Measurements from ENCODE around the gene CLASP2.

The CLASP2 gene

DNA sequence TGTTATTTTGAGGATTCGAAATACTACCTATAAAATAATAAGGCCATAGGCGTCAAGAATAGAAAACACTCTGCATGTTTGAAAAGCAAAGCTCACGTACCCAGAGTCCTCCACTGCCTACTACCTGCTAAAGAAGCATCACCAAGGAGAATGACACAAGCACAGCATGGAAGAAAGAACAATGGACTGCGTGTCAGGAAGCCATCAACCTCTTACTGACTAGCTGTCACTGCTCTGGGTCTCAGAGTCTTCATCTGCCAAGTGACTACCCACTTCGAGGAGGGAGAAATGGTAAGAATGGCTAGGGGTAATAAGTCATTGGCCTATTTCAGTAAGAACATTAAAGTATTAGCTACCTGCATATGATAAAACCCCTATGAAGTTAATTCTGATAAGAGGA lies 49.4 kb downstream of the CLASP2 start:
- no peaks in the 10 kb centered on the region for H3K79me2 ChIP-seq (ENCODE audit: control insufficient read depth, insufficient read depth, low read length, poor library complexity)
- WGBS (ENCODE audit: extremely low coverage, insufficient coverage, insufficient read length) = no CpG with 5 or more reads among the region's 5 CpGs
- no peak overlapping the region for H2BK12ac ChIP-seq (ENCODE audit: low read length)
- no peak overlapping the region for H3K18ac ChIP-seq (ENCODE audit: low read length)
- no peak for DNase-seq
- H3K27me3 ChIP-seq (ENCODE audit: insufficient read depth, low read length) = no peaks in the 10 kb centered on the region
- H3K36me3 ChIP-seq (ENCODE audit: control insufficient read depth in 1 of 2, insufficient read depth in 2 of 2, low read length in 2 of 2) = peaks cover 0 to 1% of the 10 kb centered on the region in 2 experiments
- H3K9me3 ChIP-seq (ENCODE audit: insufficient read depth, low read depth, low read length) = peaks cover 2% of the 10 kb centered on the region
- no peak overlapping the region for H3K14ac ChIP-seq (ENCODE audit: low read length)
- H3K4me3 ChIP-seq (ENCODE audit: low read depth, low read length) = no peak overlapping the region
- H4K12ac ChIP-seq (ENCODE audit: low read depth, low read length) = no peak overlapping the region
- H4K91ac ChIP-seq (ENCODE audit: low read depth, low read length) = no peak overlapping the region
- H3K23ac ChIP-seq (ENCODE audit: low read length) = no peak overlapping the region
- no peak overlapping the region for H3K4ac ChIP-seq (ENCODE audit: low read depth, low read length)
- H3K4me2 ChIP-seq (ENCODE audit: low read length) = no peak overlapping the region
- no peaks in the 10 kb centered on the region for H3K4me1 ChIP-seq (ENCODE audit: control insufficient read depth in 1 of 2, insufficient read depth in 2 of 2, low read length in 2 of 2)
- H2BK5ac ChIP-seq (ENCODE audit: low read depth, low read length, poor library complexity) = no peak overlapping the region
- H2AFZ ChIP-seq (ENCODE audit: insufficient read depth, low read length, poor library complexity) = no peak overlapping the region
- H2AK5ac ChIP-seq (ENCODE audit: low read length) = no peak overlapping the region
- no peaks in the 10 kb centered on the region for H3K79me1 ChIP-seq (ENCODE audit: low read length)
- no peak overlapping the region for H3K9ac ChIP-seq (ENCODE audit: low read length)
- no peak overlapping the region for H2BK120ac ChIP-seq (ENCODE audit: insufficient read depth, low read length, poor library complexity)
- no peak overlapping the region for H3K27ac ChIP-seq (ENCODE audit: low read depth, low read length)
- no peak overlapping the region for H4K8ac ChIP-seq (ENCODE audit: low read depth, low read length)

GRCh38 chr3:33665294-33665693 lies 52.8 kb downstream of the CLASP2 start:
- Histone ChIP-seq H4K8ac (ENCODE audit: low read depth, low read length) (no peak overlapping the region), H3K27ac (ENCODE audit: low read depth, low read length) (no peak overlapping the region), H2AFZ (ENCODE audit: insufficient read depth, low read length, poor library complexity) (no peak overlapping the region)

GRCh38 chr3:33664195-33664594 lies 53.9 kb downstream of the CLASP2 start:
- Histone ChIP-seq H2AFZ (ENCODE audit: insufficient read depth, low read length, poor library complexity) (no peak overlapping the region), H3K9ac (ENCODE audit: low read length) (no peak overlapping the region), H3K4ac (ENCODE audit: low read depth, low read length) (no peak overlapping the region), H3K18ac (ENCODE audit: low read length) (no peak overlapping the region), H2BK12ac (ENCODE audit: low read length) (no peak overlapping the region), H3K9me3 (ENCODE audit: insufficient read depth, low read depth, low read length) (no peaks in the 10 kb centered on the region), H3K4me3 (ENCODE audit: low read depth, low read length) (no peak overlapping the region), H3K36me3 (ENCODE audit: control insufficient read depth in 1 of 2, insufficient read depth in 2 of 2, low read length in 2 of 2) (no peaks in the 10 kb centered on the region), H2BK120ac (ENCODE audit: insufficient read depth, low read length, poor library complexity) (no peak overlapping the region), H3K79me2 (ENCODE audit: control insufficient read depth, insufficient read depth, low read length, poor library complexity) (no peaks in the 10 kb centered on the region), H3K4me1 (ENCODE audit: control insufficient read depth in 1 of 2, insufficient read depth in 2 of 2, low read length in 2 of 2) (no peaks in the 10 kb centered on the region), H3K79me1 (ENCODE audit: low read length) (no peaks in the 10 kb centered on the region), H2BK5ac (ENCODE audit: low read depth, low read length, poor library complexity) (no peak overlapping the region), H4K91ac (ENCODE audit: low read depth, low read length) (no peak overlapping the region), H4K12ac (ENCODE audit: low read depth, low read length) (no peak overlapping the region), H2AK5ac (ENCODE audit: low read length) (no peak overlapping the region), H3K27me3 (ENCODE audit: insufficient read depth, low read length) (no peaks in the 10 kb centered on the region), H3K14ac (ENCODE audit: low read length) (no peak overlapping the region), H3K4me2 (ENCODE audit: low read length) (no peak overlapping the region), H3K23ac (ENCODE audit: low read length) (no peak overlapping the region), H4K8ac (ENCODE audit: low read depth, low read length) (no peak overlapping the region), H3K27ac (ENCODE audit: low read depth, low read length) (no peak overlapping the region)
- no CpG with 5 or more reads among the region's 1 CpG for WGBS (ENCODE audit: extremely low coverage, insufficient coverage, insufficient read length)
- DNase-seq = peak in 1 of 2 donors; percentile 14

More at GRCh38 chr3:33665294-33665693, 52.8 kb downstream of the CLASP2 start:
- Histone ChIP-seq H3K4ac (ENCODE audit: low read depth, low read length) (no peak overlapping the region), H2BK120ac (ENCODE audit: insufficient read depth, low read length, poor library complexity) (no peak overlapping the region), H2BK12ac (ENCODE audit: low read length) (no peak overlapping the region), H3K27me3 (ENCODE audit: insufficient read depth, low read length) (no peaks in the 10 kb centered on the region), H2AK5ac (ENCODE audit: low read length) (no peak overlapping the region), H3K79me1 (ENCODE audit: low read length) (no peaks in the 10 kb centered on the region), H4K12ac (ENCODE audit: low read depth, low read length) (no peak overlapping the region), H3K23ac (ENCODE audit: low read length) (no peak overlapping the region), H3K79me2 (ENCODE audit: control insufficient read depth, insufficient read depth, low read length, poor library complexity) (no peaks in the 10 kb centered on the region), H3K9me3 (ENCODE audit: insufficient read depth, low read depth, low read length) (no peaks in the 10 kb centered on the region), H3K36me3 (ENCODE audit: control insufficient read depth in 1 of 2, insufficient read depth in 2 of 2, low read length in 2 of 2) (no peaks in the 10 kb centered on the region), H3K14ac (ENCODE audit: low read length) (no peak overlapping the region), H3K4me3 (ENCODE audit: low read depth, low read length) (no peak overlapping the region), H3K4me1 (ENCODE audit: control insufficient read depth in 1 of 2, insufficient read depth in 2 of 2, low read length in 2 of 2) (no peaks in the 10 kb centered on the region), H3K4me2 (ENCODE audit: low read length) (no peak overlapping the region), H3K9ac (ENCODE audit: low read length) (no peak overlapping the region), H2BK5ac (ENCODE audit: low read depth, low read length, poor library complexity) (no peak overlapping the region), H3K18ac (ENCODE audit: low read length) (no peak overlapping the region), H4K91ac (ENCODE audit: low read depth, low read length) (no peak overlapping the region)
- 100% methylated on average over 1 of the region's 2 CpGs for WGBS (ENCODE audit: extremely low coverage, insufficient coverage, insufficient read length)
- DNase-seq = no peak

DNA sequence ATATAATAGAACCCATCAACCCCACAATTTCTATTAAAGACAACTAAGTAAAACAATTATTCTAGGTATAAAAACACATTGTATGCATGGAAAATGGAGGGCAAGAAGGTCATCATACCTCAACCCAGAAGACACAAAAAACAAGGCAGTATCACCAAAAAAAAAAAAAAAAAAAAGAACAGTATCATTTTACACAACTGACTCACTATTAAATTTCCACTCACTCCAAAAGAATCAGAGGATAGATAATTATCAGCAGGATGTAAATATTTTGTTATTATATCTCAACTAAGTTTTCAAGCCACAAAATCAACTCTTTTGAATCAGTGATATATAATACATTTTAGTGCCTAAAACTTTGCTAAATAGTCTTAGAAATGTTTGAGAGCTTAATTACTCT lies 55.0 kb downstream of the CLASP2 start:
- Histone ChIP-seq H3K23ac (ENCODE audit: low read length) (no peak overlapping the region), H3K27ac (ENCODE audit: low read depth, low read length) (no peak overlapping the region), H3K9ac (ENCODE audit: low read length) (no peak overlapping the region), H3K14ac (ENCODE audit: low read length) (no peak overlapping the region), H4K91ac (ENCODE audit: low read depth, low read length) (no peak overlapping the region), H2AFZ (ENCODE audit: insufficient read depth, low read length, poor library complexity) (no peak overlapping the region), H2AK5ac (ENCODE audit: low read length) (no peak overlapping the region), H4K8ac (ENCODE audit: low read depth, low read length) (no peak overlapping the region), H3K18ac (ENCODE audit: low read length) (no peak overlapping the region), H2BK120ac (ENCODE audit: insufficient read depth, low read length, poor library complexity) (no peak overlapping the region), H3K36me3 (ENCODE audit: control insufficient read depth in 1 of 2, insufficient read depth in 2 of 2, low read length in 2 of 2) (no peaks in the 10 kb centered on the region), H3K79me2 (ENCODE audit: control insufficient read depth, insufficient read depth, low read length, poor library complexity) (no peaks in the 10 kb centered on the region), H3K79me1 (ENCODE audit: low read length) (no peaks in the 10 kb centered on the region), H2BK5ac (ENCODE audit: low read depth, low read length, poor library complexity) (no peak overlapping the region), H3K4me2 (ENCODE audit: low read length) (no peak overlapping the region), H3K9me3 (ENCODE audit: insufficient read depth, low read depth, low read length) (no peaks in the 10 kb centered on the region), H3K27me3 (ENCODE audit: insufficient read depth, low read length) (no peaks in the 10 kb centered on the region), H2BK12ac (ENCODE audit: low read length) (no peak overlapping the region), H3K4me3 (ENCODE audit: low read depth, low read length) (no peak overlapping the region), H4K12ac (ENCODE audit: low read depth, low read length) (no peak overlapping the region), H3K4ac (ENCODE audit: low read depth, low read length) (no peak overlapping the region), H3K4me1 (ENCODE audit: control insufficient read depth in 1 of 2, insufficient read depth in 2 of 2, low read length in 2 of 2) (peaks cover 0 to 2% of the 10 kb centered on the region in 2 experiments)
- no peak for DNase-seq

Measured in trophoblast cell (in vitro differentiated cells and primary cell).